ENCODE measurements around the gene KCNF1.

KCNF1 gene

GRCh38 chr2:10885094-10885860 is 26.5 kb upstream of the KCNF1 start:
- H3K4me3 ChIP-seq (ENCODE audit: low read length): no peak overlapping the region
- no peak for TF ChIP-seq CTCF (conservative IDR thresholded peaks at IDR 0.05; ENCODE audit: low read length)
- DNase-seq (ENCODE audit: low read depth): no peak

GRCh38 chr2:10887476-10887875 is 24.3 kb upstream of the KCNF1 start:
- DNase-seq (ENCODE audit: low read depth): no peak
- no peak overlapping the region for H3K4me3 ChIP-seq (ENCODE audit: low read length)
- TF ChIP-seq CTCF (conservative IDR thresholded peaks at IDR 0.05; ENCODE audit: low read length): no peak

- no peak for DNase-seq (ENCODE audit: low read depth)
- no peak for TF ChIP-seq CTCF (conservative IDR thresholded peaks at IDR 0.05; ENCODE audit: low read length)
- no peak overlapping the region for H3K4me3 ChIP-seq (ENCODE audit: low read length)
Observed at GRCh38 chr2:10889651-10890215, 22.0 kb upstream of the KCNF1 start.

GRCh38 chr2:10890706-10891270 is 20.9 kb upstream of the KCNF1 start:
- H3K4me3 ChIP-seq (ENCODE audit: low read length): no peak overlapping the region
- no peak for TF ChIP-seq CTCF (conservative IDR thresholded peaks at IDR 0.05; ENCODE audit: low read length)
- DNase-seq (ENCODE audit: low read depth): no peak

GRCh38 chr2:10891390-10891789 is 20.3 kb upstream of the KCNF1 start:
- no peak overlapping the region for H3K4me3 ChIP-seq (ENCODE audit: low read length)
- DNase-seq (ENCODE audit: low read depth): no peak
- TF ChIP-seq CTCF (conservative IDR thresholded peaks at IDR 0.05; ENCODE audit: low read length): no peak

- no peak overlapping the region for H3K4me3 ChIP-seq (ENCODE audit: low read length)
- TF ChIP-seq CTCF (conservative IDR thresholded peaks at IDR 0.05; ENCODE audit: low read length): no peak
- no peak for DNase-seq (ENCODE audit: low read depth)
Observed at GRCh38 chr2:10891848-10892247, 19.9 kb upstream of the KCNF1 start.

- no peak for TF ChIP-seq CTCF (conservative IDR thresholded peaks at IDR 0.05; ENCODE audit: low read length)
- no peak for DNase-seq (ENCODE audit: low read depth)
- no peak overlapping the region for H3K4me3 ChIP-seq (ENCODE audit: low read length)
Observed at GRCh38 chr2:10892316-10892715, 19.4 kb upstream of the KCNF1 start.

Measured in AG10803 (cell line).